H1 (cell line): Measurements from ENCODE around the gene ASIC2. TPM values are rescaled to one million over a fixed set of nuclear protein-coding genes. Genes with fewer than 3 reads are reported as not detected.

Source experiments
- ASH2L ChIP-seq: fragments of 200-600, 300-600 bp; sonication (generic); IDR thresholded peaks from one replicate; pipeline ENCODE4 v1.7.1; 2017; ENCODE audit warnings: low read length
- BCL11A ChIP-seq, 2 experiments: IDR thresholded peaks; one replicate each; pipeline ENCODE4 v1.6.1; 2011; ENCODE audit warnings: low read depth in 2 of 2, low read length in 2 of 2, mild to moderate bottlenecking in 2 of 2
- CBX5 ChIP-seq: fragments of 300-800, 300-1000 bp; sonication (generic); IDR thresholded peaks from 2 replicates; pipeline ENCODE4 v1.7.1; 2016; ENCODE audit warnings: antibody characterized with exemption, low read length, low read depth
- EP300 ChIP-seq, 2 experiments: IDR thresholded peaks; 1 replicate in 1 of 2; 2 replicates in 1 of 2; pipeline ENCODE4 v1.6.1; 2011 to 2012; ENCODE audit warnings: low read depth in 2 of 2, low read length in 2 of 2, mild to moderate bottlenecking in 2 of 2, borderline replicate concordance in 1 of 2, inconsistent platforms in 1 of 2, moderate library complexity in 1 of 2
- PHF8 ChIP-seq: fragments of 200-600 bp; sonication (generic); conservative IDR thresholded peaks from 2 replicates; pipeline ENCODE4 v1.7.1; 2012; ENCODE audit warnings: low read depth, mild to moderate bottlenecking, inconsistent platforms, low read length, moderate library complexity
- POLR2AphosphoS5 ChIP-seq: IDR thresholded peaks from 2 replicates; pipeline ENCODE4 v1.6.1; 2011; ENCODE audit warnings: low read depth, low read length
- RFX5 ChIP-seq: IDR thresholded peaks from 2 replicates; pipeline ENCODE4 v1.6.1; 2011; ENCODE audit warnings: low read depth, low read length, improper control_type of control experiment, borderline replicate concordance
- SP1 ChIP-seq: IDR thresholded peaks from 2 replicates; pipeline ENCODE4 v1.6.1; 2011; ENCODE audit warnings: low read depth, low read length
- YY1 ChIP-seq: IDR thresholded peaks from 2 replicates; pipeline ENCODE4 v1.6.1; 2011; ENCODE audit warnings: low read depth, mild to moderate bottlenecking, low read length
- polyA plus RNA-seq, 7 experiments: library from polyadenylated mRNA; depleted of rRNA in 3 of 7; stranded (reverse) in 5 of 7; unstranded in 2 of 7; fragments of >200 nt in 5 of 7; fragments of 200-250 nt in 2 of 7; gene quantifications; 1 replicate in 5 of 7; 2 replicates in 1 of 7; 4 replicates in 1 of 7; pipeline versions ENCODE4 v1.2.1 to v1.2.3, GENCODE V29; 2011 to 2013; ENCODE audit warnings: missing spikeins in 2 of 7, mixed read lengths in 2 of 7
- total RNA-seq: library from RNA; stranded (reverse); fragmentation: NEBNext Ultra II Directional; extraction: Animal tissue kit (Norgen Biotek cat#: 25700); gene quantifications from 2 replicates; pipeline ENCODE4 v1.2.1, GENCODE V29; 2021

ASIC2 gene
- total and polyA plus RNA-seq, 2 of the 8 experiments (the other 6 are each of a cell fraction or from before 2014, with no cell fraction given), result 0.86 to 1.2 TPM

- TF ChIP-seq BCL11A (IDR thresholded peaks at IDR 0.05; ENCODE audit: low read depth in 2 of 2, low read length in 2 of 2) (no peak), POLR2AphosphoS5 (no peak), EP300 (IDR thresholded peaks at IDR 0.05; ENCODE audit: borderline replicate concordance in 1 of 2, low read depth in 2 of 2, low read length in 2 of 2) (no peak), SP1 (no peak), PHF8 (no peak), ASH2L (no peak), RFX5 (no peak), CBX5 (no peak), YY1 (no peak)
Measured at GRCh38 chr17:33028061-33028460, 265.0 kb downstream of the ASIC2 start (continued).
